Tibial nerve (tissue), 3 donors: Measurements from ENCODE around the gene USP6NL.

Experiments used
- CTCF ChIP-seq, 5 experiments: fragments of 200-600 bp in 3 of 5; fragments of 450-650 bp in 2 of 5; sonication (generic) in 3 of 5; IDR thresholded peaks; one replicate each; pipeline ENCODE4 v1.5.1; 2016 to 2019; ENCODE audit warnings: antibody characterized with exemption in 5 of 5, mild to moderate bottlenecking in 3 of 5, moderate library complexity in 2 of 5
- POLR2A ChIP-seq, 2 donors: fragments of 450-650 bp; IDR thresholded peaks; one replicate each; pipeline ENCODE4 v1.6.1; 2017; ENCODE audit warnings: antibody characterized with exemption in 2 of 2, mild to moderate bottlenecking in 2 of 2, moderate library complexity in 2 of 2

- TF ChIP-seq CTCF (IDR thresholded peaks at IDR 0.05): no peak
- TF ChIP-seq POLR2A (IDR thresholded peaks at IDR 0.05): no peak
Observed at GRCh38 chr10:11586170-11586569, 25.3 kb downstream of the USP6NL start.
